ENCODE data around the gene DVL2.

DVL2 gene

DNA sequence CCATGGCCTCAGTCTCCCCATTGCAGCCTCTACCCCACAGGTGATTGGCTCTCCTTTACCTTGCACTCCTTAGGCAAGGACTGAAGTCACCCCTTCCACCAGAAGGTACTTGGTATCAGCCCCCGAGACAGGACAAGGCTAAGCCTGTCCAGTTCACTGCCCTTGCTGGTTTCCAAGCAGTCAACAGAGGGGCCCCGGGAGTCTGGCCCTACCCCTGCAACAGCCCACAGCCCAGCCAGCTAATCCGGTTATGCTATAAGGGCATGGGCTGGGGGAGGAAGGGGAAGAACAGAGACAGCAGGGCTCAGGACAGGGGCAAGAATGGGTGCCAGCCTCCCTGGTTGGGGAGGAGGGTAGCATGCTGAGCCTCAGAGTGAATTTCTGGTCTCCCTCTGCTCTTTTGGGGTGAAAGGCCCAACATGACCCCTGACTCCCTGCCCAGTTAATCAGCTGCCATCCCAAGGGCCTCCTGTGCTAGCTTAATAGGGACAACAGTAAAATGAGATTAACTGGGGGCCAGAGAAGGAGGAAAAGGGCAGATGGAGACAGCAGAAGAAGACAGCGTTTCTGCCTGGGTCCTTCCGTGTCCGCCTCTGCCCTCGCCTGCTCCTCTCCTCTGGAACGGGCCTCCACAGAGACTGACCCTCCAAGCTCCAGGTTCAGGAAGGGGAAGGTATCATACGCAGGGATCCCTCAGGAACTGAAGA, 25.4 kb downstream of the DVL2 start:
- Mint-ChIP-seq H3K27ac (no peak overlapping the region), H3K27me3 (peaks cover 9% of the 10 kb centered on the region), H3K9me3 (no peaks in the 10 kb centered on the region), H3K4me3 (no peak overlapping the region), H3K36me3 (no peaks in the 10 kb centered on the region), H3K4me1 (peaks cover 42% of the 10 kb centered on the region)
- no peak for ATAC-seq

DNA sequence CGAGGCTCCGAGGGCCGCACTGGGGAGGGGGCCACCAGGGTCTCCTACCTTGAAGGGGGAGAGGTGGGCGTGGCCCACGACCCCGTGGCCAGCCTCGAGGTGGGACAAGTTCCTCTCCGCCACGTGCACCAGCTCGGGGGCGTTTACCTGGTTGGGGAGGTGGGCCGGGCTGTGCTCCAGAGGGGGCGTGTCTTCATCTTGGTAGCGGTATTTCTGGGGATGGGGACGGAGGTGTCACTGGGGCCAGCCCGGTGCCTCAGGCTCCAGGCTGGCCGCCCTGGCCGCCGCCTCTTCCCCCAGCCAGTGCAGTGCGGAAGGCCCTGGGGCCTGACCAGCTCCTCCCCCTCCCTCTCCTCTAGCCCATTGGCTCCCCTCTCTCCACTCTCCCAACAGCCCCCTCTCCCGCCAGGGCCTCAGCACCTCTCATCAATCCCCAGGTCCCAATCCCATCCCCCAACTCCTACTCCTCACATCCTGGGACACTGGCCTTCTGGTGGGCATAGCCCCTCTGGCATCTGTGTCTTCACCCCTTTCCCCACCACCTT, 26.2 kb downstream of the DVL2 start:
- Mint-ChIP-seq H3K4me3 (no peak overlapping the region), H3K4me1 (peaks cover 39% of the 10 kb centered on the region), H3K27ac (no peak overlapping the region), H3K9me3 (no peaks in the 10 kb centered on the region), H3K36me3 (no peaks in the 10 kb centered on the region), H3K27me3 (peaks cover 9% of the 10 kb centered on the region)
- no peak for ATAC-seq

DNA sequence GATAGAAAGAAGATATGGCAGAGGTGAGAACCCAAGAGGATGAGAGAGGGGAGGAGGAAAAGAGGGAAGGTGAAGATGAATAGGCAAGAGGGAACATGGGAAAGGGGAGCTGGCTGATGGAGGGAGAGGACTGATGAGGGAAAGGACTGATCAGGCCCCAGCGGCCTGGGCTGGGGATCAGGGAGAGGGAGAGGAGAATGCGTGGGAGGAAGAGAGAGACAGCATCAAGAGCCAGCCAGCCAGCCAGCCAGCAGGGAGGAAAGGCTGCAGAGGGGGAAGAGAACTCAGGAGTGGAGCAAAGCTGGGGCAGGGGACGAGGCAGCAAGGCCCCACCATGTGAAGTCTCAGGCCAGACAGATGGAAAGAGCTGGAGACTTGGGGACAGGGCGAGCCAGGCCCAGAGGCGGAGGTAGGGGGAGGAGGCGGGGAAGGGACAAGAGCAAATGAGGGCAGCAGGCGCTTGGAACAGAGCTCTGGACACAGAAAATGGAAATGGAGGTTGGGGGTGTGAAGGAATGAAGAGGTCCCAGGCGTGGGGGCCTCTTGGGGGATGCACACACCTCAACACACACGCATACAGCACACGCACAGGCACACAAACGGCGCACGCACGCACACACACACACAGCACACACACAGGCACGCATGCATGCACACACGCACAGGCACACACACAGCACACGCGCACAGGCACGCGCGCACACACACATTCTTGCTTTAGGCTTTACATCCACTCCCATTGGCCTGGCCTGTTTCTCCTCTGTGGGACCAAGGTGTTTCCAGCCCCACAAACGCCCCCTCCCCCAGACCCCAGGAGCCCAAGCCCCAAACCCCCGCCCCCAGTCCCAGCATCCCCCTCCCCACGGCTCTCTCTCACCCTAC, 27.0 kb downstream of the DVL2 start:
- peaks cover 39% of the 10 kb centered on the region for H3K4me1 Mint-ChIP-seq
- H3K36me3 Mint-ChIP-seq: no peaks in the 10 kb centered on the region
- H3K27me3 Mint-ChIP-seq: peaks cover 7% of the 10 kb centered on the region
- H3K27ac Mint-ChIP-seq: peak overlapping the region; percentile 79
- H3K4me3 Mint-ChIP-seq: no peak overlapping the region
- no peaks in the 10 kb centered on the region for H3K9me3 Mint-ChIP-seq
- no peak for ATAC-seq

DNA sequence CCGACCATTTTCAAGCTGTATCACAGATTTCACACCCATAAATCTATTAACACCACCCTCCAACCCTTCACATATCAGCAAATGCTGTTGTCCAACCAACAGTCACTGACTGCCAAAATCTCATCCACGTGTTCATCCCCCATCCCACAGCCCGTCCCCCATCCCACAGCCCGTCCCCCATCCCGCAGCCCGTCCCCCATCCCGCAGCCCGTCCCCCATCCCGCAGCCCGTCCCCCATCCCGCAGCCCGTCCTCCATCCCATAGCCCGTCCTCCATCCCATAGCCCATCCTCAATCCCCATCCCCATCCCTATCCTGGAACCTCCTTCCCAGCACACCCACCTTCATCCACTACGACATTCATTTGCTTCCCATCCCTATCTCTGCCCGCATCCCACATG, 28.8 kb downstream of the DVL2 start:
- Mint-ChIP-seq H3K4me1 (peaks cover 39% of the 10 kb centered on the region), H3K36me3 (no peaks in the 10 kb centered on the region), H3K4me3 (peak overlapping the region; percentile 78), H3K27ac (peak overlapping the region; percentile 79), H3K9me3 (no peaks in the 10 kb centered on the region), H3K27me3 (no peaks in the 10 kb centered on the region)
- ATAC-seq: no peak

DNA sequence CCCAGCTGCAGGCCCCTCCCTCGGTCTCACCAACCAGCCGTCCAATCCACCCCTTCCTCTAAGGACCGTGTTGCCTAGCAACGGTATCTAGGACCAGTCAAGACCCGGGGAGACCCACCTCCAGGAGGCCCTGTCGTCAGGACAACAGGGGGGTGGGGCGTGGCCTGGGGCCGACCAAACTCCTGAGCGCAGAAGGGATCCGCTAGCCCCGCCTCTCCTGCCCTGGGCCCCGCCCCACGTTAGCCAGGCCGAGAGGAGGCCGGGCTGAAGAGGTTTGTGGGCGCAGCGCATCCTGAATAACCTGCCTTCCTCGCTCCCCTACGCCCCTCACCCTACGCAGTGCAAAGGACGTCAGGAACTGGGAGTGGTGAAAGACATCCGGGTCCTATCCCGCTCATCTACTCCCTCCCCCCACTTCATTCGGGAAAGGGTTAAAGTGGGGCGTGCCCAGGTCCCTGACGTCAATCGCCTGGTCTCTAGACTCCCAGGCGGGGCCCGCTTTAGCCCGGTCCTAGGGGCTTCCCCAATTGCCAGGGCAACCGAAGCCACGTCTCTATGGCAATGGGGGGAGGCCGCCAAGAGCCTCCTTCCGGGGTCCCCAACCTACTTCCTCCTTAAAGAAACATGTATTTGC, 29.4 kb downstream of the DVL2 start:
- H3K27ac Mint-ChIP-seq: peak overlapping the region; percentile 79
- H3K27me3 Mint-ChIP-seq: no peaks in the 10 kb centered on the region
- H3K9me3 Mint-ChIP-seq: no peaks in the 10 kb centered on the region
- H3K4me1 Mint-ChIP-seq: peaks cover 39% of the 10 kb centered on the region
- H3K4me3 Mint-ChIP-seq: peak overlapping the region; percentile 78
- ATAC-seq: peak; percentile 95
- H3K36me3 Mint-ChIP-seq: no peaks in the 10 kb centered on the region

DNA sequence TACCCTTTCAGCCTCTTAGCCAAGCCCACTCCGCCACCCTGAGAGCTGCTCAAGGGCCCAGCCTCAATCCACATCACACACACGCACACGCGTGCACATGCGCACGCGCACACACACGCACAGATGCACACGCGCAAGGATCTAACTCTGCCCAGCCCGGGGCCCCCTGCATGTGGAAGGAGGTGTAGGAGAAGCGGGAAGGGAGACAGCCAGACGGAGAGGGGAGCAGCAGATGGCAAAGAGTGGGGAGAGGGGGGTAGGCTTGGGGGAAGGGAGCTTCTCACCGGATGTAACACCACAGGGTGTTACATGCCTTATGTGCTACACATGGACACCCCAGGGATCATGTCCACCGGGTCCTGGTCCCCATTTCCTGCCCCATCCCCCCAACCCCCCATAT, 30.0 kb downstream of the DVL2 start:
- Mint-ChIP-seq H3K9me3 (no peaks in the 10 kb centered on the region), H3K4me1 (peaks cover 39% of the 10 kb centered on the region), H3K4me3 (peak overlapping the region; percentile 78), H3K36me3 (no peaks in the 10 kb centered on the region), H3K27me3 (no peaks in the 10 kb centered on the region), H3K27ac (peak overlapping the region; percentile 79)
- no peak for ATAC-seq

DNA sequence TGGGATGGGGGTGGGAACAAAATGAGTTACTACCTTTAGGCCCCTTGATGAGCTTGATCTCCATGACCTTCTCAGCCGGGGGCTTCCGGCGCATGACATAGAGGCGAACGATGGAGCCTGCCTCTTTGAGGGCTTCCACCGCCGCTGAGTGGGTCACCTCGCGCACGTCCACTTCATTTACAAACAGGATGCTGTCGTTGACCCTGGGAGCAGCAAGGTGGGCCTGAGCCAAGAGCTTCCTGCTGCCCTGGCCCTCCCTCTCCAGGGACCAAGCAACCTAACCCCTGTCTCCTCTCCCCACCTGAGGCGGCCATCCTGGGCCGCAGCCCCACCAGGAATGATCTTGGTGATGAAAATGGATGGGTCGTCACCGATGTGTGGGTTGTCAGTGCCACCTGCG, 30.9 kb downstream of the DVL2 start:
- H3K27ac Mint-ChIP-seq: peak overlapping the region; percentile 79

DNA sequence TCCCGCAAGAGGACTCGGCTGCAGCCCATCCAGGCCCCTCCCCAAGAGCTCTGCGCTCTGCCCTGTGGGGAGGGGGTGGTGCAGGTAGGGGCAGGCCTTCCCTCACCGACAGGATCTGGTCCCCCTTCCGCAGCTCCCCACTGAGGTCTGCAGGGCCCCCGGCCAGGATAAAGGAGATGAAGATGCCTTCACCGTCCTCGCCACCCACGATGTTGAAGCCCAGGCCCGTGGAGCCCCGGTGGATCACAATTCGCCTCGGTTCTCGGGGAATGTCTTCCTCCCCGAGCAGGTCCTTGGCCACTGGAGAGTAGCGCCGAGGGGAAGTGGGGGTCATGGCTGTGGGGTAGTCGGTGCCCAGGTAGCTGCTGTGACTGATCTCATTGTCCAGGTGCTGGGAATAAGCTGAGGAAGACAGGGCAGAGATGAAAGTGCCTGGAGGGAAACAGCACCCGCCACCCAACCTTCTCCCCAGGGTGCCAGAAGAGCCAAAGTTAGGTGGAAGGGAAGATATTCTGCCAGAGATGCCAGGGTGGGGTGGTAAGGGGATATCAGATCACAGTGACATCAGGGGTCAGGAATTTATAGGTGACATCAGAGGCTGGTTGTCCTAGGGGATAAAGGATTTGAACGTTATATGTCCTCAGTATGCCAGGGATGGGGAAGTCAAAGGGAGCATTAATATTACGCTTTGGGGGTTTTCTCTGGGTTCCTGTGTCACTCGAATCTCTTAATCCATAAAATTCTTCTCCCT, 37.5 kb downstream of the DVL2 start:
- H3K4me1 Mint-ChIP-seq: no peaks in the 10 kb centered on the region

More for the DNA sequence above, 30.9 kb downstream of the DVL2 start:
- Mint-ChIP-seq H3K4me1 (peaks cover 39% of the 10 kb centered on the region), H3K4me3 (peak overlapping the region; percentile 54), H3K36me3 (no peaks in the 10 kb centered on the region), H3K27me3 (no peaks in the 10 kb centered on the region), H3K9me3 (no peaks in the 10 kb centered on the region)
- ATAC-seq: no peak

DNA sequence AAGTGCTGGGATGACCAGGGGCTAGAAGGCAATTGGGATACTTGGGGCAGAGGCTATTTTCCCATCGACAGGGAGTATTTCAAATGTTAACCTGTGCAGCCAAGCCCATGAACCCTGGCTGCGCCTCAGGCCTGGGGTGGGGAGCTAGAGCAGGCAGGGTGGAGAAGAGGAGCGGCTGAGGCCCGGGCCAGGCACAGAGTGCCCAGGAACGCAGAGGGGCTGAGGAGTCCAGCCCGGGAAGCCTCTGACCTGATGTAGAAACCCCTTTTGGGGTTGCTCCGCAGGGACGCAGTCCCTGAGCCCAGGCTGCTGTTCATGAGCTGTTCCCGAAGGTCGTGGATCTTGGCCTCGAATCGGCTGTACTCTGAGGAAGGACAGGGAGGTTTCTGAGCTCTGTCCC, 38.3 kb downstream of the DVL2 start:
- no peak for ATAC-seq
- no peaks in the 10 kb centered on the region for H3K36me3 Mint-ChIP-seq
- H3K27ac Mint-ChIP-seq: no peak overlapping the region
- no peaks in the 10 kb centered on the region for H3K27me3 Mint-ChIP-seq
- no peak overlapping the region for H3K4me3 Mint-ChIP-seq
- H3K9me3 Mint-ChIP-seq: no peaks in the 10 kb centered on the region
- no peaks in the 10 kb centered on the region for H3K4me1 Mint-ChIP-seq

More for the DNA sequence above, 37.5 kb downstream of the DVL2 start:
- ATAC-seq: no peak
- no peaks in the 10 kb centered on the region for H3K27me3 Mint-ChIP-seq
- H3K4me3 Mint-ChIP-seq: no peak overlapping the region
- H3K36me3 Mint-ChIP-seq: no peaks in the 10 kb centered on the region
- H3K9me3 Mint-ChIP-seq: no peaks in the 10 kb centered on the region
- H3K27ac Mint-ChIP-seq: no peak overlapping the region

DNA sequence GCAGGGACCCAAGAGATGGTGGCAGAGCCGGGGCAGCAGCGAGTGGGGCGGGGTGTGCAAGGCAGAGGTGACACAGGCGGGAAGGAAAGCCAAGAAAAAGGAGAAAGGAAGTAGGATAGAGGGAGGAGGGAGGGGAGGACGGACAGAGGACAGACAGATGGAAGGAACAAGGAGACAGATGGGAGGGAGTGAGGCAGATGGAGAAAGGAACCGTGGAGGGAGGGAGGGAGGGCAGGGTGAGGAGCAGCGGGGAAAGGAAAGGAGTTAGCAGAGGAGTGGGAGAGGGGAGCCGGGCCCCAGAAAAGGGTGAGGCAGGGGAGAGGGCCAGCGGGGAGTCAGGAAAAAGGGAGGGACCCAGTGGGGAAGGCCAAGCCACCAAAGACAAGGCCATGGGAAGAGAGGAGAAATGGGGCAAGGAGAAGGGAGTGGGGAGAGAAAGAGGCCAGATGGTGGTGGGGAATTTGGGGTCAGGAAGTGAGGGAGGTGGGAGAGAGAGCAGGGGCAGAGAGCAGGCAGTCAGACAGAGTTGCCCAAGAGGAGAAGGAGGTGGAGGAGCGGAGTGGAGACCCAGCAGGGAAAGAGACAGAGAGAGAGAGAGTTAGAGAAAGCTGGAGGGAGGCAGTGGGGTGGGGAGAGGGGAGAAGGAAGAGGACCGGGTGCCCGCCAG, 41.9 kb downstream of the DVL2 start:
- Mint-ChIP-seq H3K4me3 (no peak overlapping the region), H3K27ac (no peak overlapping the region), H3K27me3 (no peaks in the 10 kb centered on the region), H3K9me3 (no peaks in the 10 kb centered on the region), H3K36me3 (no peaks in the 10 kb centered on the region), H3K4me1 (no peaks in the 10 kb centered on the region)
- ATAC-seq: no peak

DNA sequence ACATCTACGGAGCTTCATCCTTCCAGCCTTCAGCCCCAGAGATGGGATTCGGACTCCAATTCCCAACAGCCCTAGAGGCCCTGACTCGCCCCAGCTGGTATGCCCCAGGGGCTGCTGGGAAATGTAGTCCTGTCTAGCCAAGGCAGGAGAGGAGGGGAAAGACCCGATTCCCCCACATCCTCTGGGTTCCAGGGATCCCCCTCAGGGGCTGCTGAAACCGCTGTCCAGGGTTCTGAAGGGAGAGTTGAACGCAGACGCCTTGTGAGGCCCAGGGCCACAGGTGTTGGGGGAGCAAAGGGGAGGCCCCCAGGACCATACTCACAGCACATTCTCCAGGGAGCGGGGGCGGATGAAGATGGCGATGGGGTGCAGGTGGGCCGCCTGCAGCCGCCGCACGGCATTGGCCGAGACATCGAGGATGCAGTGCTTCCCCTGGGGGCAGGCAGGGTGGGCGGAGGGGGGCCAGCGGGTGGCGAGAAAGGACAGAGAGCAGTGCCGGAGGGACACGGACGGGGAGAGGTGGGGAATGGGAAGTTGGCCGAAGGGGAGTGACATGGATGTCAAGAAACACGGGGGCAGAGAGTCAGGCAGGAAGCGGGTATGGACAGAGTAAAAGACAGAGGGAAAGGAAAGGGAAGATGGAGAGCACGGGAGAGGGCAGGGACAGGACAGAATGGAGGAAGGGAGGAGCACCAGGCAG, 42.6 kb downstream of the DVL2 start:
- Mint-ChIP-seq H3K27me3 (peaks cover 3% of the 10 kb centered on the region), H3K4me3 (no peak overlapping the region), H3K36me3 (no peaks in the 10 kb centered on the region), H3K27ac (no peak overlapping the region), H3K9me3 (no peaks in the 10 kb centered on the region), H3K4me1 (peaks cover 1% of the 10 kb centered on the region)
- no peak for ATAC-seq

DNA sequence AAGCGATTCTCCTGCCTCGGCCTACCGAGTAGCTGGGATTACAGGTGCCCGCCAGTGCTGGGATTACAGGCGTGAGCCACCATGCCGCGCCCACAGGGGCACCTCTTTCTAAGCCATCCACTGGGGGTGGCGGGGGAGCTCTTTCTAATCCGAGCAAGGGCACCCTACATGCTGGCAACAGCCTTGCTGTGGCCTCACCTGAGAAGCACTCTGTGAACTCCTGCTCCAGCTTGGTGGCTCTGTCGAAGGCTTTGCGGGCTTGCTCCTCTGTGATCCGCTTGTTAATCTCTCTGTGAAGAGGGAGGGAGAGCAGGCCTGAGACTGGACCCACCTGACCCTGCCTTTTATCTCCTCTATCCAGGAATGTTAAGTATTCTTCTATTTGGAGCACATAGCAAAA, 43.2 kb downstream of the DVL2 start:
- no peak overlapping the region for H3K27ac Mint-ChIP-seq
- ATAC-seq: no peak
- peaks cover 7% of the 10 kb centered on the region for H3K4me1 Mint-ChIP-seq
- no peaks in the 10 kb centered on the region for H3K9me3 Mint-ChIP-seq
- H3K27me3 Mint-ChIP-seq: peaks cover 9% of the 10 kb centered on the region
- H3K4me3 Mint-ChIP-seq: no peak overlapping the region
- H3K36me3 Mint-ChIP-seq: no peaks in the 10 kb centered on the region

DNA sequence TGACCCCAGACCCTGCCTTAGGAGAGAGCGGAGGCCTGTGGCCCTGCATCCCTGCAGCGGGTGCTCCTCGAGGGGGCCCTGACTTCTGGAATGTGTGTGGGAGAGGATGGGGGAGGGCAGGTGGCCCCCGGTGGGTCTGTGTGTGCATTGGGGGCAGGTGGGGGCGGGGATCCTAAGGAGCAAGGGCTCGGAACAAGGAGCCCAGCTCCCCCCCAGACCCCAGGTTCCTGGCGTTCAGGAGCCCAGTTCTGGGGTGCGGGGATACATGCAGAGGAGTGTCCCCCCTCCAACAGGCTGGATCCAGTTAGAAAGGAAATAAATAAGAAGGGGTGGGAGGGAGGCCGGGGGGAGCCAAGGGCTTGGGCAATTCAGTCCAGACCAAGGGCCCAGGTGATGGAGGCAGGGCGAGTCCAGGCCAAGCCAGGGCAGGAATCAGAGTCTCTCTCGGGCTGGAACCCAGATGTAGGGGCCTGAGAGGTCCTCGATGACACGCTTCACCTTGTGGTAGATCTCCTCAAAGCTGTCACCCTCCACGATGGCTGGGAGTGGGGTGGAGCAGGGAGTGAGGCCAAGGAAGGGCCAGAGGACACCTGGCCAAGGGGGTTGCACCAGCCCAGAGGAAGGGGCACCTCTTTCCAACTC, 43.9 kb downstream of the DVL2 start:
- Mint-ChIP-seq H3K36me3 (no peaks in the 10 kb centered on the region), H3K4me1 (peaks cover 7% of the 10 kb centered on the region), H3K27me3 (peaks cover 9% of the 10 kb centered on the region), H3K9me3 (no peaks in the 10 kb centered on the region), H3K4me3 (no peak overlapping the region), H3K27ac (no peak overlapping the region)
- ATAC-seq: no peak
